ENCODE results near the gene BRAP.
"Not testable (repeated sequence)": the region's sequence is repeated elsewhere in the genome, so short reads cannot be mapped to it uniquely, and the experiment has no call there.

The BRAP gene, protein sequence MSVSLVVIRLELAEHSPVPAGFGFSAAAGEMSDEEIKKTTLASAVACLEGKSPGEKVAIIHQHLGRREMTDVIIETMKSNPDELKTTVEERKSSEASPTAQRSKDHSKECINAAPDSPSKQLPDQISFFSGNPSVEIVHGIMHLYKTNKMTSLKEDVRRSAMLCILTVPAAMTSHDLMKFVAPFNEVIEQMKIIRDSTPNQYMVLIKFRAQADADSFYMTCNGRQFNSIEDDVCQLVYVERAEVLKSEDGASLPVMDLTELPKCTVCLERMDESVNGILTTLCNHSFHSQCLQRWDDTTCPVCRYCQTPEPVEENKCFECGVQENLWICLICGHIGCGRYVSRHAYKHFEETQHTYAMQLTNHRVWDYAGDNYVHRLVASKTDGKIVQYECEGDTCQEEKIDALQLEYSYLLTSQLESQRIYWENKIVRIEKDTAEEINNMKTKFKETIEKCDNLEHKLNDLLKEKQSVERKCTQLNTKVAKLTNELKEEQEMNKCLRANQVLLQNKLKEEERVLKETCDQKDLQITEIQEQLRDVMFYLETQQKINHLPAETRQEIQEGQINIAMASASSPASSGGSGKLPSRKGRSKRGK

DNA sequence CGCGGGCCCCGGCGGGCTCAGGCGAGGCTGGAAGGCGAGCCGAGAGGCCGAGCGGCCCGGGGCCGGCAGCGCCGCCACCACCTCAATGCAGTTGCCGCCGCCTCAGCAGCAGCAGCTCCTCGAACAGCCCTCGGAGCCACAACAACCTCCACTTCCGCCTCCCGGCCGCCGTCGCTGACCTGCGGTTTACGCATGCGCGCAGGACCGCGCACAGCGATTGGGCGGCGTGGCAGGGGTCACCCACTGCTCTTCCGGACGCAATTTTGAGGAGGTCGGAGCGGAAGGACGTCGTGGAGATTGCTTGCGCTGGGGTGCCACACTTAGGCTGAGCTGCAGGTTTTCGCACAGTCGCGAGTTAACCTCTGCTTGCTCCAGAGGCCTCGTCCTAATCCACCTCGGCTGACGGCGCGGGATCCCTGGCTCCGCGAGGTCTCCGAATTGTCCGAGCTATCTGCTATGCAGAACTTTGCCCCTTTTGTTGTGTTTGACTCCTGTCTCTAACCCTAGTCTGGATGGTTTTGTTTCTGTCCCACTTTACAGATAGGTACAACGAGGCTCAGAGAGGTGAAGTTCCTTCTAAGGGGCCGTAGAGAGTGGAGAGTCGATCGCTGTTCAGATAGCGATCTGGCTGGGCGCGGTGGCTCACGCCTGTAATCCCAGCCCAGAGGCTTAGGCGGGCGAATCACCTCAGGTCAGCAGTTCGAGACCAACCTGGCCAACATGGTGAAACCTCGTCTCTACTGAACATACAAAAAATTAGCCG is at the start of gene BRAP, which contains the start of gene ACAD10:
BRAP (minus strand) TSS at position 146 of the 763 bp plus-strand sequence. CDS start 164 bp downstream, outside the sequence.
ACAD10 (plus strand) TSS at position 243 of the 763 bp plus-strand sequence. CDS start 6,657 bp downstream, outside the sequence.
- peak; percentile 77 for DNase-seq

GRCh38 chr12:111733340-111733915 is 47.7 kb upstream of the BRAP start:
- DNase-seq: no peak

DNA sequence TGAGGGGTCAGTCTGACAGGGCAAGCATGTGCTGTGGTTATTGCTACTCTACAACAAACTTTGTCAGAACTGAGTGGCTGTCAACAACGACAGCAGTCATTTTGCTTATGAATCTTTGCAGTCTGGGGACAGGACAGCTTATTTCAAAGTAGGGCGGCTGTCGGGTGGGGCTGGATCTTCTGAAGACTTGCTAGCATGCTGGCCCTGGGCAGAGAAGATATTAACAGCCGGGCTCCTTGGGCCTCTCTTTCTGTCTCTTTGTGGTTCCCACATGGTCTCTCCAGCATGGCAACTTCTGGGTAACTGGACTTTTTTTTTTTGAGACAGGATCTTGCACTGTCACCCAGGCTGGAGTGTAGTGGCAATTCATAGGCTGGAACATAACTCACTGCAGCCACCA is 47.0 kb upstream of the BRAP start:
- no peak for DNase-seq

DNA sequence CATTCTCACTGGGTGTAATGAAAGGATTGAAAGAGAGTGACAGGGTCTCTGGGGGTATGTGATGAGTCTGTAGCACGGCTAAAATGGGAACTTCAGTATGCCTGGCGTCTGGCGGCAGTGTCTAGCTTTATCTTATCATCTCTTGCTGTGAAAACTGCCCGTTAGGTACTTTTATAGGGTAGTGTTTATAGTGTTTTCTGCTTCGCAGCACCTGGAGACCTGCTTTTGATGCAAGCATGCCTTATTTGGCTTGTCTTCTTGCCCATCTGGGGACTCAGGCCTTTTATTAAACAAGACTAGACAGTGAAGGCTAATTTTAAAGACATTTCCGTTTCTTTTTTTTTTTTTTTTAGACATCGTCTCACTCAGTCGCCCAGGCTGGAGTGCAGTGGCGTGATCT is 44.7 kb upstream of the BRAP start:
- no peak for DNase-seq

DNA sequence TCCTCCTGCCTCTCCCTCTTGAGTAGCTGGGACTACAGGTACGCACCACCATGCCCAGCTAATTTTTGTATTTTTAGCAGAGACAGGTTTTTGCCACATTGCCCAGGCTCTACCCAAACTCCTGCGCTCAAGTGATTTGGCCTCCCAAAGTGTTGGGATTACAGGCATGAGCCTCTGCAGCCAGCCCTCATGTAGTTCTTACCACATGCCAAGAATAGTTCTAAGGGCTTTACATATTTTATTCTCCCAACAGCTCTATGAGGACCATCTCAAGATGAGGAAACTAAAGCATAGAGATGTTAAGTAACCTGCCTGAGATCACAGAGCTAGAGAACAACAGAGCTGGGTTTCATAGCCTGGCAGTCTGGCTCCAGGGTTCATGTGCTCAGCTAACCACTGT is 43.0 kb upstream of the BRAP start:
- DNase-seq: no peak

- DNase-seq: not testable (repeated sequence)
These were observed 38.0 kb upstream of the BRAP start for GRCh38 chr12:111723646-111724360.

GRCh38 chr12:111720457-111720856 is 34.7 kb upstream of the BRAP start:
- DNase-seq: no peak

DNA sequence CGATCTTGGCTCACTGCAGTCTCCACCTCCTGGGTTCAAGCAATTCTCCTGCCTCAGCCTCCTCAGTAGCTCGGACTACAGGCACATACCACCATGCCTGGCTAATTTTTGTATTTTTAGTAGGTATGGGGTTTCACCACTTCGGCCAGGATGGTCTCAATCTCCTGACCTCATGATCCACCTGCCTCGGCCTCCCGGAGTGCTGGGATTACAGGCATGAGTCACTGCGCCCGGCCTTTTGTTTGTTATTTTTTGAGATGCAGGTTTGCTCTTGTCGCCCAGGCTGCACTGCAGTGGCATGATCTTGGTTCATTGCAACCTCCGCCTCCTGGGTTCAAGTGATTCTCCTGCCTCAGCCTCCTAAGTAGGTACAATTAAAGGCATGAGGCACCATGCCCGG is 33.6 kb upstream of the BRAP start:
- DNase-seq: not testable (repeated sequence)

- peak; percentile 72 for DNase-seq
These were observed 29.5 kb upstream of the BRAP start for GRCh38 chr12:111715279-111715678.

- no peak for DNase-seq
These were observed 20.4 kb upstream of the BRAP start for GRCh38 chr12:111706145-111706544.

- no peak for DNase-seq
These were observed 19.9 kb upstream of the BRAP start for GRCh38 chr12:111705672-111706071.

DNA sequence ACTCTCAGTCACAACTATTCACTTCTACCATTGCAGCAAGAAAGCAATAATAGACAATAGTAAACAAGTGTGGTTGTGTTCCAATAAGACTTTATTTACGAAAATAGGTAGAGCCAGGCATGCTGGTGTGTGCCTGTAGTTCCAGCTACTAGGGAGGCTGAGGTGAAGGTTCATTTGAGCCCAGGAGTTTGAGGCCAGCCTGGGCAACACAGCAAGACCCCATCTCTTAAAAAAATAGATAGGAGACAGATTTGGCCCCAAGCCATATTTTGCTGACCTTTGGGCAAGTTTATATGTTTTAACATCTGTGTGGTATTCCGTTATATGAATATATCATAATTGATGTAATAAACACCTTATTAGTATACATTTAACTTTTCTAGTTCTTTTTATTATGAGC is 14.2 kb upstream of the BRAP start:
- DNase-seq: no peak

GRCh38 chr12:111693818-111694217 is 8.1 kb upstream of the BRAP start:
- DNase-seq: no peak

DNA sequence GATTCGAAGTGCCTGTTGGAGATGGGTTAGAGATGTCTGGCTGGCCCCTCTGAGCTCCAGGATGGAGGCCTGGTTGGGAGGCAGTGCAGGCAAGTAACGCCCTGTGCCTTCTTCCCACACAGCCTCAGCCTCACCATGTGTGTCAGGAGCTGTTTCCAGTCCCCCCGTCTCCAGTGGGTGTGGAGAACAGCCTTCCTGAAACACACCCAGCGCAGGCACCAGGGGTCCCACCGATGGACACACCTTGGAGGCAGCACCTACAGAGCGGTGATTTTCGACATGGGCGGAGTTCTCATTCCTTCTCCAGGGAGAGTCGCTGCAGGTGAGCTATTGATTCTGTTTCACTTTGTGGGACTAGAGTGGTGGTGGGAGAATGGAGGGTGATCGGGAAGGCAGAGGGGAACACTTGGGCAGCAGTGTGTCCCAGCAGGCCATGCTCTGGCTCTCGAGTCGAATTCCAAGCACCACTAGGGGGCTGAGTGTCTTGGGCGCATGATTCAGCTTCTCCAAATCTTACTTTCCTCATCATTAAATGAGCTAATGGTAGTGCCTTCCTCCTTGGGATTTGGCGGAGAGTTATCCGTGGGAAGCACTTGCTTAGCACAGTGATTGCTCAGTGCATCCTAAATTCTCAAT is 6.9 kb upstream of the BRAP start:
- DNase-seq: no peak

DNA sequence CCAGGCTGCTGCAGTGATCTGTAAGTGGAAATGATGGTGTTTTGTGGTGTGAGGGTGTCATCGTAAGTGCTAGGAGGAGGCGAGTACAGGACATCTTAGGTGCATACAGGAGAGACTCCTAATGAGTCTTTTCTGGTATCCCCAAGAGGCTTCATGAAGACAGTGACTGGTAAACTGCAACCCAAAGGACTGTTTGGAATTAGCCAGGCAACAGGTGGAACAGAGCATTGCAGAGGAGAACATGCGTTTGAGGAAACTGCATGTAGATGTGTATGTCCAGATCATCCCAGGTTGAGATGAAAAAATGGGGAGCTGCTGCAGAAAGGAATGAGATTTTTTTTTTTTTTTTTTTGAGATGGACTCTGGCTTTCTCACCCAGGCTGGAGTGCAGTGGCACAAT is 5.5 kb upstream of the BRAP start:
- DNase-seq: no peak

DNA sequence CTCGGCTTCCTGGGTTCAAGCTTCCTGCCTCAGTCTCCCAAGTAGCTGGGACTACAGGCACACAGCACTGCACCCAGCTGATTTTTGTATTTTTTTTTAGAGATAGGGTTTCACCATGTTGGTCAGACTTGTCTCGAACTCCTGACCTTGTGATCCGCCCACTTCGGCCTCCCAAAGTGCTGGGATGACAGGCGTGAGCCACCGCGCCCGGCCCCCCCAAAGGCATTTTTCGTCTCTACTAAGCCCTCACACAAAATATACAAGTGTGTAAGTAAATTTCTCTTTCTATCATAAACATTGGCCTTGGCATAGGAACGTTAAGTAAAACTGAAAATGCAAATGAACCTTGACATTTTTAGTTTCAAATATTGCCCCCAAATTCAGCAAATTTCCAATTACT is 2.2 kb upstream of the BRAP start:
- DNase-seq: no peak

DNA sequence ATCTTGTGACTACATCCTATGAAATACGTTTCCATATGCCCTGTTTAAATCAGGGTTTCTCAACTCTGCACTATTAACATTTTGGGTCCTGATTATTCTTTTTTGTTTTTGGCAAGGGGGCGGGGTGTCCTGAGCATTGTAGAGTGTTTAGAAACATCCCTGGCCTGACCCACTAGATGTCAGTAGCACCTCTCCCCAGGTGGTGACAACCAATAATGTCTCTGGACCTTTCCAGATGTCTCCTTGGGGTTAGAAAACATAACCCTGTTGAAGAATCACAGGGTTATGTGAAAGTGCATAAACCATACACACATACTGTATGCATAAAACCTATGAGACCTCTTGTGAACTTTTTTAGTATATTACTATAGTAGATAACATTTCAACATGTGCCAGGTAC is 1.5 kb upstream of the BRAP start:
- DNase-seq: no peak

DNA sequence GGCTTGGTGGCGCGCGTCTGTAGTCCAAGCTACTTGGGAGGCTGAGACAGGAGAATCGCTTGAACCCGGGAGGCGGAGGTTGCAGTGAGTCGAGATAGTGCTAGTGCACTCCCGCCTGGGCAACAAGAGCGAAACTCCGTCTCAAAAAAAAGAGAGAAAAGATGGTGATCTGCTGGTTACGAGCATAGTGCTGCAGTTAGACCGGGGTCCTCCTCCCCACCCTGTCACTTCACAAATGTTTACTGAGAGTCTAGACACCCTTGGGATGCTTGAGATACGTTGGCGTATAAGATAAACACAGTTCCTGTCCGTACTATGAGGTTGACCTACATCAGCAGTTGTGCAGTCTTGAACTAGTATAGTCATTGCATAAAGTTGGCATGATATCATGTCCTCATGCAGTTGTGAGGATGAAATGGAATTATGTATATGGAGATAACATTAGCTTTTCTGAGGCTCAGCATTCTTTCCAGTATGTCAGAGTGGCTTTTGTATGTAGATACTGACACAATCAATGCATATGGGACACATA is 884 bp upstream of the BRAP start:
- no peak for DNase-seq

DNA sequence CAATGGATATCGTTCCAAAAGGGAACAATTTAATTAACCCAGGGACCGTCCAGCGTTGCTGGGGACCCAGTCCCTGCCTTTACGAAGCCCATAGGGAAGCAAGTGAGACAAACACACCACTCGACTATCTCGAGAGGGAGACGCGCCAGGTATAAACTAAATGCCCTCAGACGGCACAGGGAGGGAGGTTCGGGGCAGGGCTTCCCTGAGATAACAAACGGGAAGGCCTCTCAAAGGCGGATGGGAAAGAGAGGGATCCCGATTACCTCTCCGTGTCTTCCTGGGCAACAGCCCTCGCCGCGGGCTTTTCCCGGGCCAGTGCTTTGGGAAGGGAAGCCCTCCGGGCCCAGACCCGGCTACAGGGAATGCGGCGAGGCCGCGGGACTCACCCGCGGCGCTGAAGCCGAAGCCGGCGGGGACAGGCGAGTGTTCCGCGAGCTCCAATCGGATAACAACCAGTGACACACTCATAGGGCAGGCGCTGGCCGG is 390 bp downstream of the BRAP start:
- no peak for DNase-seq

DNA sequence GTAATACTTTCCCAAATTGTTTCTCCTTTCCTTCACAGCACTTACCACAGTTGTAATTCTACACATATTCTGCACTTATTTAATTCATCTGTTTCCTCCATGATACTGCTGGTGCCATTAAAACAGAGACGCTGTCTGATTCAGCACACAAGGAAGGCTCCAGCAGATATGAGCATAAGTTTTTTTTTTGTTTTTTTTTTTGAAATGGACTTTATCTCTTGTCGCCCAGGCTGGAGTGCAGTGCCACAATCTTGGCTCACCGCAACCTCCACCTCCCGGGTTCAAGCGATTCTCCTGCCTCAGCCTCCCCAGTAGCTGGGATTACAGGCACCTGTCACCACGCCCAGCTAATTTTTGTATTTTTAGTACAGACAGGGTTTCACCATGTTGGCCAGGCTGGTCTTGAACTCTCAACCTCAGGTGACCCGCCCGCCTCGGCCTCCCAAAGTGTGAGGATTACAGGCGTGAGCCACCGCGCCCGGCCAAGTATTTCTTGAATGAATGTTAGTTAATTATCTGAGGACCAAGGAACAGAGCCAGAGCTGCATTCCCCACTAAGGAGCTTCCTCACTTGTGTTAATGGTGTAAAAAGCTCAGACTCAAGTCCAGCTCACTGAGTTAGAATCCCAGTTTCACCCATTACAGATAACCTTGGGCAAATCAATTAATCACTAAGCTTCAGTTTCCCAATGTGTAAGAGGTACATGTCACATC is 1.1 kb downstream of the BRAP start:
- DNase-seq: not testable (repeated sequence)

- no peak for DNase-seq
These were observed 8.6 kb downstream of the BRAP start for GRCh38 chr12:111677186-111677585.
